Activated CD8-positive, alpha-beta memory T cell treated with anti-CD3 and anti-CD28 coated beads for 36 hours (primary cell): ENCODE results near the gene NFYC. TPM values are rescaled to one million over a fixed set of nuclear protein-coding genes. Genes with fewer than 3 reads are reported as not detected.

Experiments
- CTCF ChIA-PET: fragments of 350-600 bp; sonication (Branson Sonifier 250); formaldehyde crosslinking; loops from one replicate; lab custom pipeline; 2021; ENCODE audit warnings: antibody characterized with exemption; lab: Charles Lee
- POLR2A ChIA-PET: fragments of 350-600 bp; sonication (Branson Sonifier 250); formaldehyde crosslinking; loops from one replicate; lab custom pipeline; 2021; ENCODE audit warnings: antibody characterized with exemption; lab: Charles Lee
- total RNA-seq, 2 experiments: library from RNA; stranded (reverse); gene quantifications; one replicate each; pipeline ENCODE4 v1.2.3, GENCODE V29; 2021

Gene NFYC
- total RNA-seq, 2 experiments from 2014 or later = 56.5 to 67.9 TPM

- CTCF ChIA-PET = interaction anchor here (1.2 to 3.3 kb wide), 4 partner anchors 10 to 188 kb away, joined by 5 to 15 read pairs (median 6); partner anchors contain the start of gene NFYC
- POLR2A ChIA-PET = interaction anchor here (1.0 kb wide), 1 partner anchor 75 kb away, joined by 3 read pairs; no protein-coding TSS in a partner anchor
Observed at GRCh38 chr1:40764981-40765380, 73.5 kb downstream of the NFYC start.

- ChIA-PET POLR2A (no interaction called here), CTCF (interaction anchor here (0.8 to 3.3 kb wide), 4 partner anchors 9 to 154 kb away, joined by 3 to 15 read pairs (median 6); partner anchors contain the start of gene NFYC)
Observed at GRCh38 chr1:40766017-40766416, 74.5 kb downstream of the NFYC start.

- CTCF ChIA-PET = interaction anchor here (0.8 to 3.3 kb wide), 2 partner anchors 9 to 97 kb away, joined by 3 to 15 read pairs; no protein-coding TSS in a partner anchor
- POLR2A ChIA-PET = no interaction called here
Observed at GRCh38 chr1:40766560-40766959, 75.1 kb downstream of the NFYC start.

- CTCF ChIA-PET = interaction anchor here (0.6 kb wide), 1 partner anchor 200 kb away, joined by 3 read pairs; no protein-coding TSS in a partner anchor
- POLR2A ChIA-PET = no interaction called here
Observed at GRCh38 chr1:40768146-40768990, 76.9 kb downstream of the NFYC start.

- POLR2A ChIA-PET = no interaction called here
Observed at GRCh38 chr1:40769815-40770214, 78.3 kb downstream of the NFYC start.

GRCh38 chr1:40770296-40771070 is 79.0 kb downstream of the NFYC start:
- ChIA-PET POLR2A (no interaction called here), CTCF (interaction anchor here (1.0 to 3.6 kb wide), 3 partner anchors 14 to 182 kb away, joined by 3 to 16 read pairs (median 3); no protein-coding TSS in a partner anchor)

More at GRCh38 chr1:40769815-40770214, 78.3 kb downstream of the NFYC start:
- CTCF ChIA-PET = interaction anchor here (1.0 to 1.1 kb wide), 2 partner anchors 179 to 183 kb away, joined by 3 read pairs; no protein-coding TSS in a partner anchor

GRCh38 chr1:40772146-40772955 is 80.8 kb downstream of the NFYC start:
- POLR2A ChIA-PET = no interaction called here
- CTCF ChIA-PET = interaction anchor here (0.7 to 3.6 kb wide), 7 partner anchors 10 to 100 kb away, joined by 3 to 16 read pairs (median 3); partner anchors contain the start of gene NFYC

- ChIA-PET CTCF (interaction anchor here (0.7 to 3.6 kb wide), 25 partner anchors 8 to 205 kb away, joined by 3 to 19 read pairs (median 4); partner anchors contain the start of genes CTPS1 and NFYC), POLR2A (no interaction called here)
Observed at GRCh38 chr1:40773748-40774265, 82.3 kb downstream of the NFYC start.

- CTCF ChIA-PET = interaction anchor here (0.7 to 3.6 kb wide), 28 partner anchors 9 to 205 kb away, joined by 3 to 19 read pairs (median 4); partner anchors contain the start of genes CTPS1 and NFYC
- POLR2A ChIA-PET = no interaction called here
Observed at GRCh38 chr1:40774266-40774998, 82.9 kb downstream of the NFYC start.

- ChIA-PET POLR2A (no interaction called here), CTCF (interaction anchor here (0.5 to 3.4 kb wide), 5 partner anchors 11 to 176 kb away, joined by 3 to 15 read pairs (median 4); no protein-coding TSS in a partner anchor)
Observed at GRCh38 chr1:40776236-40777072, 85.0 kb downstream of the NFYC start.

- ChIA-PET POLR2A (no interaction called here), CTCF (interaction anchor here (0.5 to 3.4 kb wide), 3 partner anchors 12 to 175 kb away, joined by 3 to 15 read pairs (median 4); no protein-coding TSS in a partner anchor)
Observed at GRCh38 chr1:40777224-40777970, 85.9 kb downstream of the NFYC start.

GRCh38 chr1:40780678-40781607 is 89.4 kb downstream of the NFYC start:
- ChIA-PET CTCF (interaction anchor here (1.2 kb wide), 1 partner anchor 13 kb away, joined by 3 read pairs; no protein-coding TSS in a partner anchor), POLR2A (no interaction called here)

- CTCF ChIA-PET = interaction anchor here (0.6 to 1.2 kb wide), 2 partner anchors 13 to 60 kb away, joined by 3 read pairs; no protein-coding TSS in a partner anchor
- POLR2A ChIA-PET = no interaction called here
Observed at GRCh38 chr1:40781608-40781971, 90.1 kb downstream of the NFYC start.

GRCh38 chr1:40782371-40782956 is 91.0 kb downstream of the NFYC start:
- CTCF ChIA-PET = interaction anchor here (0.6 to 1.2 kb wide), 4 partner anchors 10 to 166 kb away, joined by 3 read pairs; no protein-coding TSS in a partner anchor

More at GRCh38 chr1:40782371-40782956, 91.0 kb downstream of the NFYC start:
- POLR2A ChIA-PET = no interaction called here
